Glutamatergic neuron (in vitro differentiated cells): ENCODE data around the gene SERHL2. TPM values are rescaled to one million over a fixed set of nuclear protein-coding genes. Genes with fewer than 3 reads are reported as not detected.
"Not testable (repeated sequence)": the region's sequence is repeated elsewhere in the genome, so short reads cannot be mapped to it uniquely, and the experiment has no call there.

Source experiments
- DNase-seq: peaks from one replicate; pipeline ENCODE4 v3.0.0; 2022
- H3K27ac Mint-ChIP-seq: one replicate; pipeline ENCODE4 v1.8.0; 2020; ENCODE audit warnings: mild to moderate bottlenecking, mixed read lengths, inconsistent platforms; ENCODE audit not compliant: unreplicated experiment
- H3K27me3 Mint-ChIP-seq: one replicate; pipeline ENCODE4 v1.8.0; 2020; ENCODE audit warnings: mild to moderate bottlenecking, moderate library complexity, mixed read lengths, inconsistent platforms; ENCODE audit not compliant: unreplicated experiment
- H3K36me3 Mint-ChIP-seq: one replicate; pipeline ENCODE4 v1.8.0; 2020; ENCODE audit warnings: mild to moderate bottlenecking, mixed read lengths, inconsistent platforms; ENCODE audit not compliant: unreplicated experiment
- H3K4me1 Mint-ChIP-seq: one replicate; pipeline ENCODE4 v1.8.0; 2020; ENCODE audit warnings: mild to moderate bottlenecking, low read depth, mixed read lengths, inconsistent platforms; ENCODE audit not compliant: unreplicated experiment
- H3K4me3 Mint-ChIP-seq: one replicate; pipeline ENCODE4 v1.8.0; 2020; ENCODE audit warnings: mild to moderate bottlenecking, mixed read lengths, inconsistent platforms; ENCODE audit not compliant: unreplicated experiment
- H3K9me3 Mint-ChIP-seq: one replicate; pipeline ENCODE4 v1.8.0; 2020; ENCODE audit warnings: mild to moderate bottlenecking, moderate library complexity, mixed read lengths, inconsistent platforms; ENCODE audit not compliant: unreplicated experiment
- total RNA-seq: library from RNA; stranded (reverse); fragmentation: NEBNext Ultra II Directional; extraction: Animal tissue kit (Norgen Biotek cat#: 25700); gene quantifications from one replicate; pipeline ENCODE4 v1.2.1, GENCODE V29; 2021; ENCODE audit not compliant: unreplicated experiment
- TF ChIP-seq, protein P1 (sequence below): fragments of 200-600 bp; sonication (generic); IDR thresholded peaks from one replicate; pipeline ENCODE4 v1.5.0; 2021; ENCODE audit not compliant: partially characterized antibody, unreplicated experiment

Gene SERHL2
- total RNA-seq, 1 donor from 2014 or later, result 4.4 TPM

DNA sequence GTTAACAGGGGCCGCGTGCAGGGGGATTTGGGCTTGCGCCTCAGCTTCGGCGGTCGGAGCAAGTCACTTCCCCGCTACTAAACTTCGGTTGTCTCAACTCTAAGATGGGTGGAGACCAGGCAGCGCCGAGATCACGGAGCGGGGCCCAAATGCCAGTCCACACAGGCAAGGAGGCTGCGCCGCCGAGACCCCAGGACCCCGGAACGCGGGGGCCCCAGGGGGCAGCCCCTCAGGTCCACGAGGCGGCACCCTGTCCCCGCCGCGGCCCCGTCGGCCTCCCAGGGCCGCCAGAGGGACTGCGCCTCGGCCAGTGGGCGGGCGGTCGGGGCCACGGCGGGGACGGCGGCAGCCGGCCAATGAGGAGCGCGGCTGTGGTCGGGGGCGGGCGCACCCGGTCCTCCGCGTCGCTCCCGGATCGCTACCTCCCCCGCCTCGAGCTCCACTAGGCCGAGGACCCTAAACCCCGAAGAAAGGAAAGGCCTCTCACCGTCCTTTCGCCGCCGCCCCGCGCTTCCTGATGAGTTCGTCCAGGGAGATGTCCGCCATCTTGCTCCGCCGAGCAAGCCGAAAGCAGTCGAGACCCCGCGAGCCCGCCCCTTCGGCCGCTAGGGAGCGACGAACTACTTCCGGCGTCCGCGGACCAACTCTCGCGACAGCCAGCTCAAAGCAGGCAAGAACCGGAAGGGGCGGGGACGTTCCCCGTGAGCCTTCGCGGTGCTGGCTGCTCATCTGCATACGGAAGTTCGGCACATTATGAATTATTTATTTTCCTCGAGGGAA lies 60.7 kb downstream of the SERHL2 start, which contains the start of gene POLDIP3:
TSS of gene POLDIP3 (minus strand) at position 572 of the 780 bp plus-strand sequence. CDS start at position 546, 26 bp downstream.
- DNase-seq, result peak; percentile 99
- Mint-ChIP-seq H3K4me3 (peak within 1 kb of the TSS; percentile 95), H3K27me3 (peaks cover 21% of the 10 kb centered on the region), H3K9me3 (peaks cover 14% of the 10 kb centered on the region), H3K36me3 (no peaks in the 10 kb centered on the region), H3K4me1 (peaks cover 12% of the 10 kb centered on the region), H3K27ac (peak within 1 kb of the TSS; percentile 100)
- TF ChIP-seq, protein P1, sequence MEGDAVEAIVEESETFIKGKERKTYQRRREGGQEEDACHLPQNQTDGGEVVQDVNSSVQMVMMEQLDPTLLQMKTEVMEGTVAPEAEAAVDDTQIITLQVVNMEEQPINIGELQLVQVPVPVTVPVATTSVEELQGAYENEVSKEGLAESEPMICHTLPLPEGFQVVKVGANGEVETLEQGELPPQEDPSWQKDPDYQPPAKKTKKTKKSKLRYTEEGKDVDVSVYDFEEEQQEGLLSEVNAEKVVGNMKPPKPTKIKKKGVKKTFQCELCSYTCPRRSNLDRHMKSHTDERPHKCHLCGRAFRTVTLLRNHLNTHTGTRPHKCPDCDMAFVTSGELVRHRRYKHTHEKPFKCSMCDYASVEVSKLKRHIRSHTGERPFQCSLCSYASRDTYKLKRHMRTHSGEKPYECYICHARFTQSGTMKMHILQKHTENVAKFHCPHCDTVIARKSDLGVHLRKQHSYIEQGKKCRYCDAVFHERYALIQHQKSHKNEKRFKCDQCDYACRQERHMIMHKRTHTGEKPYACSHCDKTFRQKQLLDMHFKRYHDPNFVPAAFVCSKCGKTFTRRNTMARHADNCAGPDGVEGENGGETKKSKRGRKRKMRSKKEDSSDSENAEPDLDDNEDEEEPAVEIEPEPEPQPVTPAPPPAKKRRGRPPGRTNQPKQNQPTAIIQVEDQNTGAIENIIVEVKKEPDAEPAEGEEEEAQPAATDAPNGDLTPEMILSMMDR, result peak; percentile 33

DNA sequence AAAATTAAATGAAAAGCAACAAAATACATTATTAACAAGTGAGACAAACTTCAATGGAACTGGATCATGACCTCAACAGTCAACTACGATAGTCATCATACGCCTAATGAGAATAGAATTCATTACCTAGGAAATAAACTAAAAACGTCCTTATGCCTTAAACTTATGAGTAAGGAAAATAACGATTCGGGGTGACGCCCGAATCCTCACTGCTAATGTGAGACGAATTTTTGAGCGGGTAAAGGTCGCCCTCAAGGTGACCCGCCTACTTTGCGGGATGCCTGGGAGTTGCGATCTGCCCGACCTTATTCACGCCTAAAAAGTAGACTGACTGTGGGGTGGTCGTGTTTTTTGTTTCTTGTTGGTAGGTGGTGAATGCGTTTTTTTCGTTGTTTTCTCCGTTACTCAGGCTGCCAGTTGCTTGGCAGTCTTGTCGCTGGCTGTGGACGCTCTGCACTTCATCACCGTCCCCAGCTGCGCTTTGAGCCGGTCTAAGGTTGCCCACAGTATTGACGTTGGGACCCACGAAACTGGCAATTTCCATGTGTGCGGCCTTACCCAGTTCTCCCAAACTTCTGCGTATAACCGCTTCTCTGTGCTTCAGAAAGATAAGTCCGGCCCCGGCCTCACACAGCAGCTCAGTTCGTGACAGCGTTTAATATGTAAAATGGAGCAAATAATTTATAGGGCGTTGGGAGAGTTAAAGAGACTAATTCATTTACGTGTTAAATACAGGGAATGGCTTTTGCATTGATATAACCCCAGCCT lies 61.5 kb downstream of the SERHL2 start:
- Mint-ChIP-seq H3K4me1 (peaks cover 12% of the 10 kb centered on the region), H3K27ac (peak overlapping the region; percentile 100), H3K27me3 (peaks cover 21% of the 10 kb centered on the region), H3K9me3 (peaks cover 14% of the 10 kb centered on the region), H3K36me3 (no peaks in the 10 kb centered on the region), H3K4me3 (peak overlapping the region; percentile 90)
- TF ChIP-seq, protein P1, result no peak
- DNase-seq, result peak; percentile 74

DNA sequence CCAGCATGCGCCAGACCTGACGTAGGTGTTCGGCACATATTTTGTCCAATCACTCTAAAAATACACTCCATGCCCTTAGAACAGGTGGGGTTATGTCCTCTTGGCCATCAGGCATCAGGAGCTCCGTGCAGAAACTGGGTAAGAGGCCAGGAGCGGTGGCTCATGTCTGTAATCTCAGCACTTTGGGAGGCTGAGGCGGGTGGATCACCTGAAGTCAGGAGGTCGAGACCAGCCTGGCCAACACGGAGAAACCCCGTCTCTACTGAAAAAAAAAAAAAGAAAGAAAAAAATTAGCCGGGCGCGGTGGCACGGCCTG lies 62.1 kb downstream of the SERHL2 start:
- H3K27me3 Mint-ChIP-seq, result peaks cover 21% of the 10 kb centered on the region
- peak overlapping the region; percentile 100 for H3K27ac Mint-ChIP-seq
- peaks cover 14% of the 10 kb centered on the region for H3K9me3 Mint-ChIP-seq
- DNase-seq, H3K36me3 Mint-ChIP-seq: not testable (repeated sequence)
- peak overlapping the region; percentile 90 for H3K4me3 Mint-ChIP-seq
- peaks cover 12% of the 10 kb centered on the region for H3K4me1 Mint-ChIP-seq

DNA sequence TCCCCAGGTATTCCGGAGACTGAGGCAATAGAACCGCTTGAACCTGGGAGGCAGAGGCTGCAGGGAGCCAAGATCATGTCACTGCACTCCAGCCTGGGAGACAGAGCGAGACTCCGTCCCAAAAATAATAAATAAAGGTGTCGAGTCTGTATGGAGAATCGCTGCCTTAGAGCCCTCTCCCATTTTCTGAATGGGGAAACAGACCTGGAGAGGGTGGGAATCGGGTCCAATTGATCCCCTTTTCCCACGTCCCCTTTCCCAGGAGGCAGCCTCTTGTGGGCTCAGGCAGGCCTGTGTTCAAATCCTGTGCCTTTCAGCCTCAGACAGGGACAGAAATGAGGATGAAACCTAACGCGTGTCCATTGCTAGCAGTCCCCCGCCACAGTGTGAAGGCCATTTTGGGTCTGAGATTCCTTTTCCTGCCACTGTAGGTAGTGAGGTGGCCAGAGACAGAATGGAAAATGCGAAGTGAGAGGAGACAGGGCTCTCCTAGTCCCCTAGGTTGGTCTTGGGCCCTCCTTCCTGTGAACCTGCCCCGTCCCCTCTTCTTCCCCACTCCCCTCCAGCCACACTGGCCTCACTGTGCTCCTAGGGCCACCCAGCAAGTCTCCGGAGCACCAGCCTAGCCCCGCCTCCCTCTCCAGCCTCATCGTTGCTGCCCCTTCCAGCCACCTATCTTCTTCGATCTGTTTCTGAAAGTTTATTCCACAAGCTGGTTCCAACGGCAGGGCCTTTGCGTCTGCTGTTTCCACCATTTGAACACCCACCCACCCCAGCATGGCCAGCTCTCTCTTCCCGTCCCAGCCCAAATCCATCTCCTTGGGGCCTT lies 63.6 kb downstream of the SERHL2 start:
- TF ChIP-seq, protein P1, result no peak
- Mint-ChIP-seq H3K36me3 (no peaks in the 10 kb centered on the region), H3K9me3 (peaks cover 15% of the 10 kb centered on the region), H3K27me3 (peaks cover 21% of the 10 kb centered on the region), H3K4me3 (no peak overlapping the region), H3K4me1 (peaks cover 12% of the 10 kb centered on the region), H3K27ac (no peak overlapping the region)
- no peak for DNase-seq

DNA sequence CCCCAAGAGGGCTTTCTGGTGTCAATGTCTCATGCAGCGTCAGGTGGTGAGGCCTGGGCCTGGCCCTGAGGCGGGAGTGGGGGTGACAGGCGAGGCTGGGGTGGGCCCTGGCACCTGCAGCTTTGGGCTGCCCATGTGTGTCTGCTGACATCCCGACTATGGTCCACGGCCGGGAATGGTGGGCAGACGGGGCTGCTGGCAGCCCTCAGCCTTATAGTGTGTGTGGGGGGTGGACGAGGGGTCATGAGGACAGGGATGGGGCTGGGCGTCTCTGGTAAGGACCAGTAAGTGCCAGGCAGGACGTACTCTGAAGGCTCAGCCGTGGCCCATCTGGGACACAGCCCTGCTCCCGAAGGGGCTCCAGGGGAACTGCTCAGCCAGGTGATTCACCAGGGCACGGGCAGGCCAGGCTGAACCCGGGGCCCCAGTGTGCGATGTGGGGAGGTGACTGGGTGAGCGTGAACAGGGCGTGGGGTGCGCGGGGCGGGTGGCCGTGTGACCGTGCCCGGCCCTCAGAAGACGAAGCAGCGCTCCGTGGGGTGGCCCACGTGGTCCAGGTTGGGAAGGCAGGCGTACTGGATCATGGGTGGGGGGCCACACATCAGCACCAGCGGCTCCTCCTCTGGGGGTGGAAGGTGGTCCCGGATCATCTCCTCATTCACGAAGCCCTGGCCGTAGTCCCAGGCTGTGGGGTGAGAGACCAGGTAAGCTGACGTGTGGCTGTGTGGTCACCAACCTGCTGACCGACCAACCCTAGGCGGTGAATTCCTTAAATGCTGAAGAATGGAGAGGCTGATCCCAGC lies 65.7 kb downstream of the SERHL2 start:
- Mint-ChIP-seq H3K9me3 (peaks cover 13% of the 10 kb centered on the region), H3K4me3 (no peak overlapping the region), H3K36me3 (no peaks in the 10 kb centered on the region), H3K4me1 (peaks cover 8% of the 10 kb centered on the region), H3K27ac (no peak overlapping the region), H3K27me3 (peaks cover 22% of the 10 kb centered on the region)
- DNase-seq, result no peak
- TF ChIP-seq, protein P1, result no peak
